ENCODE data around the gene PLCH2. TPM values are rescaled to one million over a fixed set of nuclear protein-coding genes. Genes with fewer than 3 reads are reported as not detected.
A peak's percentile ranks its signal among the peaks of the same experiment; 100 is the strongest.

Gene PLCH2
- 3.8 TPM for total RNA-seq
- long read RNA-seq, partial matches to known transcripts = 0 of 1 reads
- long read RNA-seq, other reads (novel, unspliced or antisense) = 1 of 1 reads

GRCh38 chr1:2476061-2476999 lies at the start of gene PLCH2:
Gene PLCH2 (plus strand): TSS chr1:2476289. CDS start chr1:2476589, 300 bp downstream.
- DNase-seq = no peak
- TF ChIP-seq, protein P1, sequence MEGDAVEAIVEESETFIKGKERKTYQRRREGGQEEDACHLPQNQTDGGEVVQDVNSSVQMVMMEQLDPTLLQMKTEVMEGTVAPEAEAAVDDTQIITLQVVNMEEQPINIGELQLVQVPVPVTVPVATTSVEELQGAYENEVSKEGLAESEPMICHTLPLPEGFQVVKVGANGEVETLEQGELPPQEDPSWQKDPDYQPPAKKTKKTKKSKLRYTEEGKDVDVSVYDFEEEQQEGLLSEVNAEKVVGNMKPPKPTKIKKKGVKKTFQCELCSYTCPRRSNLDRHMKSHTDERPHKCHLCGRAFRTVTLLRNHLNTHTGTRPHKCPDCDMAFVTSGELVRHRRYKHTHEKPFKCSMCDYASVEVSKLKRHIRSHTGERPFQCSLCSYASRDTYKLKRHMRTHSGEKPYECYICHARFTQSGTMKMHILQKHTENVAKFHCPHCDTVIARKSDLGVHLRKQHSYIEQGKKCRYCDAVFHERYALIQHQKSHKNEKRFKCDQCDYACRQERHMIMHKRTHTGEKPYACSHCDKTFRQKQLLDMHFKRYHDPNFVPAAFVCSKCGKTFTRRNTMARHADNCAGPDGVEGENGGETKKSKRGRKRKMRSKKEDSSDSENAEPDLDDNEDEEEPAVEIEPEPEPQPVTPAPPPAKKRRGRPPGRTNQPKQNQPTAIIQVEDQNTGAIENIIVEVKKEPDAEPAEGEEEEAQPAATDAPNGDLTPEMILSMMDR (IDR thresholded peaks at IDR 0.05) = no peak

GRCh38 chr1:2426540-2426939 lies 49.5 kb upstream of the PLCH2 start:
- intact Hi-C loops (cut with DNase I) = no loop called here
- ATAC-seq = peak in 1 of 2 donors; percentile 7

More at GRCh38 chr1:2476061-2476999, at the start of gene PLCH2:
- Histone ChIP-seq H3K36me3 (no peaks in the 10 kb centered on the region), H3K4me1 (no peaks in the 10 kb centered on the region), H3K9me3 (no peaks in the 10 kb centered on the region), H3K4me3 (no peak within 1 kb of the TSS), H3K27ac (no peak within 1 kb of the TSS), H3K27me3 (ENCODE audit: low read depth) (peaks cover 10% of the 10 kb centered on the region)
- intact Hi-C loops (cut with DNase I) = no loop called here
- ATAC-seq = no peak

DNA sequence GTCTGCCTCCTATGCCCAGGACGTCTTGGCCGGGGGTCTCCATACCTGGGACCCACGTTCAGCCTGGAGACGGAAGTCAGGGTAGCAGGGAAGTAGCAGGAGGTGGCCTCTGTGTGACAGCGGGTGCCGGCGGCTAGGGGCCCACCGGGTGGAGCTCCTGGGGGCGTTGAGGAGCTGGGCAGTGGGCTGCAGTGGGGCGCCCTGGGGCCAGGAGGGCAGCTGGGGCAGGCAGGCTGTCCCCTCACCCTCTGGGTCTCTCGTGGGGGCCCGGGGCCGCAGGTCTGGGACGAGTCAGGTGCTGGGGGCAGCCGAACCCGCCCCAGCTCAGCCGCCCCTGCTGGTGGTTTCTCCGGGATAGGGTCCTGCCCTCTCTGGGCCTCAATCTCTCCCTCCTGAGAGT lies 49.0 kb upstream of the PLCH2 start:
- Histone ChIP-seq H3K27ac (no peak overlapping the region), H3K4me1 (no peaks in the 10 kb centered on the region), H3K27me3 (ENCODE audit: low read depth) (peaks cover 37% of the 10 kb centered on the region), H3K36me3 (no peaks in the 10 kb centered on the region), H3K9me3 (peaks cover 5% of the 10 kb centered on the region), H3K4me3 (no peak overlapping the region)
- DNase-seq (no peak), ATAC-seq (no peak)
- intact Hi-C loops (cut with DNase I) = no loop called here
- TF ChIP-seq, protein P1 (IDR thresholded peaks at IDR 0.05) = no peak

More at GRCh38 chr1:2426540-2426939, 49.5 kb upstream of the PLCH2 start:
- Histone ChIP-seq H3K4me3 (no peak overlapping the region), H3K9me3 (peaks cover 5% of the 10 kb centered on the region), H3K27me3 (ENCODE audit: low read depth) (peaks cover 33% of the 10 kb centered on the region), H3K36me3 (no peaks in the 10 kb centered on the region), H3K27ac (no peak overlapping the region), H3K4me1 (no peaks in the 10 kb centered on the region)
- no peak for DNase-seq
- TF ChIP-seq, protein P1 (IDR thresholded peaks at IDR 0.05) = no peak

DNA sequence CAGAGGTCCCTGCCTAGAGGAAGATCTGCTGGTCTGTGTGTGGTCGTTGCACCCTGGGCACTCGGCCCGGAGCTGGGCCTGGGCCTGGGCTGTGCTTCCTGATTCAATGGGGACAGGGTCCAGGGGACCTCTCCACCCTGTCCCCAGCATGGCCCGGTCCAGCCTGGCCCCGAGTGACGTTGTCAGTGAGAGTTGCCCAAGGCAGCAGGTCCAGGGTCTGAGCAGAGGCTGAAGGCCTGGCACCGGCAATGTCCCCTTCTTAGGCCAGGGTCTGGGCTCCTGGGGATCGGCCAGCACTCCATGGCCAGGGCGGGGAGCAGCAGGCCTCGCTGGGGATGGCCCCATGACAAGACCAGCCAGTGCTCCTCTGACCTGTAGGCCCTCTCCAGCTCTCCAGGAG lies 48.1 kb upstream of the PLCH2 start:
- Histone ChIP-seq H3K4me1 (no peaks in the 10 kb centered on the region), H3K27me3 (ENCODE audit: low read depth) (peaks cover 44% of the 10 kb centered on the region), H3K27ac (no peak overlapping the region), H3K4me3 (no peak overlapping the region), H3K9me3 (peaks cover 5% of the 10 kb centered on the region), H3K36me3 (no peaks in the 10 kb centered on the region)
- DNase-seq = no peak
- TF ChIP-seq, protein P1 (IDR thresholded peaks at IDR 0.05) = no peak
- ATAC-seq = no peak
- intact Hi-C loops (cut with DNase I) = no loop called here

DNA sequence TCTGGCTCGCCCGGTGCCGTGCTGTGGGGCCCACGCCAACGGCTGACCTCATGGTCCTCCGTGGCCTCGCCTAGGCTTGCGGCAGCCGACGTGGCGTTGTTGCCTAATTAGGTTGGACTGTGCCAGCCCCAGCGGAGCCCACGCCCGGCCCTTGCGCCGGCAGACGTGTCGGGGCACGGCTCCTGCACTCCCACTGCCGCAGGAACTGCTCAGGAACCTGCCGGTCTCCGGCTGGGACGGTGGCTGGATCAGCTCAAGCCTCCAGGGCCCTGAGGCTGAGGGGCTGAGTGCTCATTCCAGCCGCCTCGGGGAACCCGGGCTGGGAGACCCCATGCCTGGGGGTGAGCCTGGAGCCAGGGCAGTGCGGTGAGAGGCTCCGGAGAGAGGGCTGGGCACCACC lies 47.6 kb upstream of the PLCH2 start:
- peaks cover 47% of the 10 kb centered on the region for H3K27me3 ChIP-seq (ENCODE audit: low read depth)
- intact Hi-C loops (cut with DNase I) = no loop called here
- H3K9me3 ChIP-seq = peaks cover 5% of the 10 kb centered on the region
- H3K4me1 ChIP-seq = no peaks in the 10 kb centered on the region
- no peak overlapping the region for H3K27ac ChIP-seq
- ATAC-seq (no peak), DNase-seq (no peak)
- no peak overlapping the region for H3K4me3 ChIP-seq
- TF ChIP-seq, protein P1 (IDR thresholded peaks at IDR 0.05) = no peak
- no peaks in the 10 kb centered on the region for H3K36me3 ChIP-seq
